ENCODE results near the gene SNCA.

Gene SNCA

GRCh38 chr4:89733946-89734345, 103.0 kb downstream of the SNCA start:
- no peak for DNase-seq
- Histone ChIP-seq H3K9me3 (no peaks in the 10 kb centered on the region), H3K27me3 (no peaks in the 10 kb centered on the region), H3K36me3 (no peaks in the 10 kb centered on the region), H3K4me1 (no peaks in the 10 kb centered on the region), H3K4me3 (ENCODE audit: low read depth, low read length) (no peak overlapping the region)
- TF ChIP-seq, protein P1, sequence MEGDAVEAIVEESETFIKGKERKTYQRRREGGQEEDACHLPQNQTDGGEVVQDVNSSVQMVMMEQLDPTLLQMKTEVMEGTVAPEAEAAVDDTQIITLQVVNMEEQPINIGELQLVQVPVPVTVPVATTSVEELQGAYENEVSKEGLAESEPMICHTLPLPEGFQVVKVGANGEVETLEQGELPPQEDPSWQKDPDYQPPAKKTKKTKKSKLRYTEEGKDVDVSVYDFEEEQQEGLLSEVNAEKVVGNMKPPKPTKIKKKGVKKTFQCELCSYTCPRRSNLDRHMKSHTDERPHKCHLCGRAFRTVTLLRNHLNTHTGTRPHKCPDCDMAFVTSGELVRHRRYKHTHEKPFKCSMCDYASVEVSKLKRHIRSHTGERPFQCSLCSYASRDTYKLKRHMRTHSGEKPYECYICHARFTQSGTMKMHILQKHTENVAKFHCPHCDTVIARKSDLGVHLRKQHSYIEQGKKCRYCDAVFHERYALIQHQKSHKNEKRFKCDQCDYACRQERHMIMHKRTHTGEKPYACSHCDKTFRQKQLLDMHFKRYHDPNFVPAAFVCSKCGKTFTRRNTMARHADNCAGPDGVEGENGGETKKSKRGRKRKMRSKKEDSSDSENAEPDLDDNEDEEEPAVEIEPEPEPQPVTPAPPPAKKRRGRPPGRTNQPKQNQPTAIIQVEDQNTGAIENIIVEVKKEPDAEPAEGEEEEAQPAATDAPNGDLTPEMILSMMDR (IDR thresholded peaks at IDR 0.05; ENCODE audit: low read depth, low read length) = no peak

DNA sequence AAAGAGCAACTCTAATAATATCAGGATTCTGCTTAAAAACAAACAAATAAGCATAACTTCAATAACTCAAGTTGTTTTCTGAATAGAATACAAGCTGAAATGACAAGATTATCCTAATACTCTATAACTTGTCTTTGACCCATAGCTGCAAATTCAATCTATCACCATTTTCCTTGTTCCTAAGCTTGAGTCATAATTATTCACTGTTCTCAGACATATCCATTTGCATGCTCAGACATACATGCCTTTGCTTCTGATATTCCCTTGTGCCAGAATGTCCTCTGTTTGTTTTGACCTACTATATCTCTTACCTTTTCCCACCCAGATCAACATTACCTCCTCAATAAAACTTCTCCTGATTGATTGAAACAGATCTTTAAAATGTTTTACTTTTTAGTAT, 109.7 kb downstream of the SNCA start:
- Histone ChIP-seq H3K27me3 (no peaks in the 10 kb centered on the region), H3K4me1 (no peaks in the 10 kb centered on the region), H3K9me3 (no peaks in the 10 kb centered on the region), H3K36me3 (no peaks in the 10 kb centered on the region), H3K4me3 (ENCODE audit: low read depth, low read length) (no peak overlapping the region)
- TF ChIP-seq, protein P1 (IDR thresholded peaks at IDR 0.05; ENCODE audit: low read depth, low read length) = no peak
- DNase-seq = no peak

GRCh38 chr4:89725268-89725667, 111.7 kb downstream of the SNCA start:
- no peak overlapping the region for H3K4me3 ChIP-seq (ENCODE audit: low read depth, low read length)

DNA sequence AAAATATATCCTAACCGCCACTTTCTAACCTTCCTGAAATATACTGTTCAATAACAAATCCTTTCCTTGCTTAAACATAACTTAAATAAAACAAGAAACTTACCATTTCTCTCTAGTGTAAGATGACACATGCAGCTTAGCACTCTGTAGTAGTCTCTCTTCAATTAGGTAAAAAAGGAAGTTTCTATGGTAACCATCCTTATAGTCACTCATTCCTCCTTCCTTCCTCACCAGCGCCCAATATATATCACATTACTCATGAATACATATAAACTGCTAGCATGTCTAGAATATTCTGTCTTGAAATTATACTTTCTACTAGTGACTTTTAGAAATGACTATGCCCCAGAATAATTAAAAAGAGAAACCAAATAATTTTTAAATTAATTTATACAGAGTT, 112.2 kb downstream of the SNCA start:
- Histone ChIP-seq H3K9me3 (no peaks in the 10 kb centered on the region), H3K4me1 (no peaks in the 10 kb centered on the region), H3K27me3 (no peaks in the 10 kb centered on the region), H3K4me3 (ENCODE audit: low read depth, low read length) (no peak overlapping the region), H3K36me3 (no peaks in the 10 kb centered on the region)
- TF ChIP-seq, protein P1 (IDR thresholded peaks at IDR 0.05; ENCODE audit: low read depth, low read length) = no peak
- DNase-seq = no peak

More at GRCh38 chr4:89725268-89725667, 111.7 kb downstream of the SNCA start:
- TF ChIP-seq, protein P1 (IDR thresholded peaks at IDR 0.05; ENCODE audit: low read depth, low read length) = no peak
- no peaks in the 10 kb centered on the region for H3K4me1 ChIP-seq
- DNase-seq = no peak
- H3K9me3 ChIP-seq = no peaks in the 10 kb centered on the region
- H3K27me3 ChIP-seq = no peaks in the 10 kb centered on the region
- H3K36me3 ChIP-seq = no peaks in the 10 kb centered on the region

- Histone ChIP-seq H3K9me3 (no peaks in the 10 kb centered on the region), H3K4me1 (no peaks in the 10 kb centered on the region), H3K27me3 (no peaks in the 10 kb centered on the region), H3K4me3 (ENCODE audit: low read depth, low read length) (no peak overlapping the region), H3K36me3 (no peaks in the 10 kb centered on the region)
- no peak for DNase-seq
- TF ChIP-seq, protein P1 (IDR thresholded peaks at IDR 0.05; ENCODE audit: low read depth, low read length) = no peak
Observed at GRCh38 chr4:89723096-89723495, 113.9 kb downstream of the SNCA start.

- Histone ChIP-seq H3K4me3 (ENCODE audit: low read depth, low read length) (no peak overlapping the region), H3K27me3 (no peaks in the 10 kb centered on the region), H3K36me3 (no peaks in the 10 kb centered on the region), H3K9me3 (no peaks in the 10 kb centered on the region), H3K4me1 (no peaks in the 10 kb centered on the region)
- TF ChIP-seq, protein P1 (IDR thresholded peaks at IDR 0.05; ENCODE audit: low read depth, low read length) = no peak
- DNase-seq = no peak
Observed at GRCh38 chr4:89722517-89722916, 114.4 kb downstream of the SNCA start.

Data from BE2C (cell line).